Activated B cell treated with CpG ODN at 0.5 μM for 24 hours (primary cell): ENCODE results near the gene NLE1. TPM values are rescaled to one million over a fixed set of nuclear protein-coding genes. Genes with fewer than 3 reads are reported as not detected.
A peak's percentile ranks its signal among the peaks of the same experiment; 100 is the strongest.
"Not testable (repeated sequence)": the region's sequence is repeated elsewhere in the genome, so short reads cannot be mapped to it uniquely, and the experiment has no call there.

Source experiments
- ATAC-seq: fragments of 200-7000 bp; cut with Tn5 transposase; one replicate; pipeline ENCODE4 v1.10.0; 2021; ENCODE audit warnings: low read depth, mild to moderate bottlenecking, moderate library complexity
- CTCF ChIA-PET: fragments of 350-600 bp; sonication (Branson Sonifier 250); formaldehyde crosslinking; loops from one replicate; lab custom pipeline; 2021; ENCODE audit warnings: antibody characterized with exemption; lab: Charles Lee
- POLR2A ChIA-PET: fragments of 350-600 bp; sonication (Branson Sonifier 250); formaldehyde crosslinking; loops from one replicate; lab custom pipeline; 2021; ENCODE audit warnings: antibody characterized with exemption; lab: Charles Lee
- DNase-seq: peaks from one replicate; pipeline ENCODE4 v3.0.0; 2022
- H3K27ac Mint-ChIP-seq: one replicate; pipeline ENCODE4 v1.8.0; 2020; ENCODE audit warnings: mixed read lengths
- H3K27me3 Mint-ChIP-seq: one replicate; pipeline ENCODE4 v1.8.0; 2021; ENCODE audit warnings: mixed read lengths
- H3K36me3 Mint-ChIP-seq: one replicate; pipeline ENCODE4 v1.8.0; 2021; ENCODE audit warnings: low read depth, mixed read lengths
- H3K4me1 Mint-ChIP-seq: one replicate; pipeline ENCODE4 v1.8.0; 2021; ENCODE audit warnings: mixed read lengths
- H3K4me3 Mint-ChIP-seq: one replicate; pipeline ENCODE4 v1.8.0; 2020; ENCODE audit warnings: mild to moderate bottlenecking, mixed read lengths
- H3K9me3 Mint-ChIP-seq: one replicate; pipeline ENCODE4 v1.8.0; 2020; ENCODE audit warnings: mixed read lengths
- intact Hi-C: fragments of 100-400 bp; cut with micrococcal nuclease; formaldehyde crosslinking; loops from one replicate; pipeline ENCODE4 v1.15.1; 2024
- total RNA-seq: library from RNA; stranded (reverse); gene quantifications from 2 replicates; pipeline ENCODE4 v1.2.3, GENCODE V29; 2022
- TF ChIP-seq, protein P1 (sequence below): fragments of 200-600 bp; IDR thresholded peaks from one replicate; pipeline ENCODE4 v1.8.0; 2022; ENCODE audit warnings: antibody characterized with exemption, mild to moderate bottlenecking

Gene NLE1
- total RNA-seq, 1 donor from 2014 or later = 26.3 TPM

DNA sequence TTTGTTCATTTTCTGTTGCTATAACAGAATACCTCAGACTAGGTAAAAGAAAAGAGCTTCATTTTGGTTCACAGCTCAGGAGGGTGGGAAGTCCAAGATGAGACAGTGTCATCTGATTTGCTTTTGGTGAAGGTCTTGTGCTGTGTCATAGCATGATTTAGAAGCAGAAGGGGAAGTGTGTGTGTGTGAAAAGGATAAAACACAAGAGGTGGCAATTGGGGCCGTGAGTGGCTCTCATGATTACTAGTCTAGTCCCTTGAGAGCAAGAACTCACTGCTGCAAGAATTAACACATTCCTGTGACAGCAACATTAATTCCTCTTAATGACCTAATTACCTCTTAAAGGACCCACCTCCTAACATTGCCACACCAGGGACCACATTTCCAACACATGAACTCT is 43.7 kb upstream of the NLE1 start:
- peak; percentile 72 for ATAC-seq
- ChIA-PET POLR2A (no interaction called here), CTCF (no interaction called here)
- Mint-ChIP-seq H3K36me3 (no peaks in the 10 kb centered on the region), H3K9me3 (no peaks in the 10 kb centered on the region), H3K27ac (no peak overlapping the region), H3K4me1 (no peaks in the 10 kb centered on the region), H3K4me3 (no peak overlapping the region), H3K27me3 (peaks cover 19% of the 10 kb centered on the region)
- intact Hi-C loops = no loop called here
- TF ChIP-seq, protein P1, sequence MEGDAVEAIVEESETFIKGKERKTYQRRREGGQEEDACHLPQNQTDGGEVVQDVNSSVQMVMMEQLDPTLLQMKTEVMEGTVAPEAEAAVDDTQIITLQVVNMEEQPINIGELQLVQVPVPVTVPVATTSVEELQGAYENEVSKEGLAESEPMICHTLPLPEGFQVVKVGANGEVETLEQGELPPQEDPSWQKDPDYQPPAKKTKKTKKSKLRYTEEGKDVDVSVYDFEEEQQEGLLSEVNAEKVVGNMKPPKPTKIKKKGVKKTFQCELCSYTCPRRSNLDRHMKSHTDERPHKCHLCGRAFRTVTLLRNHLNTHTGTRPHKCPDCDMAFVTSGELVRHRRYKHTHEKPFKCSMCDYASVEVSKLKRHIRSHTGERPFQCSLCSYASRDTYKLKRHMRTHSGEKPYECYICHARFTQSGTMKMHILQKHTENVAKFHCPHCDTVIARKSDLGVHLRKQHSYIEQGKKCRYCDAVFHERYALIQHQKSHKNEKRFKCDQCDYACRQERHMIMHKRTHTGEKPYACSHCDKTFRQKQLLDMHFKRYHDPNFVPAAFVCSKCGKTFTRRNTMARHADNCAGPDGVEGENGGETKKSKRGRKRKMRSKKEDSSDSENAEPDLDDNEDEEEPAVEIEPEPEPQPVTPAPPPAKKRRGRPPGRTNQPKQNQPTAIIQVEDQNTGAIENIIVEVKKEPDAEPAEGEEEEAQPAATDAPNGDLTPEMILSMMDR = no peak
- no peak for DNase-seq

DNA sequence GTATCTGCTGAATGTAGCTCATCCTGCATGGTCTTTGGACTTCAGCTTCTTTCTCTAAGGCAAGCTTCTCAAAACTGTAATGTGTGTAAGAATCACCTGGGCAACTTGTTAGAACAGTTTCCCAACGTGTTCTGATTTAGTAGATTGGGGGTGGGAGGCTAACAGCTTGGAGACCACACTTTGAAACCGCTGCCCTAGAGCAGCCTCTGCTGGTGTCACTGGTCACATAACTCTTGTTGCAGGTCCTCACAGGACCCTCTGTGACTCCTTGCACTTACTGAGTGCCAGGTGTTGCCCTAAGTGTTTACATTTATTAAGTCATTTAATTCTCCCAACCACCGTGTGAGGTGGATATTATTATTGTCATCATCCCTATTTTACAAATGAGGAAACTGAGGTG is 42.2 kb upstream of the NLE1 start:
- no peak overlapping the region for H3K27ac Mint-ChIP-seq
- peaks cover 19% of the 10 kb centered on the region for H3K27me3 Mint-ChIP-seq
- POLR2A ChIA-PET = no interaction called here
- CTCF ChIA-PET = no interaction called here
- TF ChIP-seq, protein P1 = no peak
- DNase-seq (no peak), ATAC-seq (no peak)
- no peak overlapping the region for H3K4me3 Mint-ChIP-seq
- intact Hi-C loops = no loop called here
- H3K36me3 Mint-ChIP-seq = no peaks in the 10 kb centered on the region
- H3K9me3 Mint-ChIP-seq = no peaks in the 10 kb centered on the region
- H3K4me1 Mint-ChIP-seq = no peaks in the 10 kb centered on the region

DNA sequence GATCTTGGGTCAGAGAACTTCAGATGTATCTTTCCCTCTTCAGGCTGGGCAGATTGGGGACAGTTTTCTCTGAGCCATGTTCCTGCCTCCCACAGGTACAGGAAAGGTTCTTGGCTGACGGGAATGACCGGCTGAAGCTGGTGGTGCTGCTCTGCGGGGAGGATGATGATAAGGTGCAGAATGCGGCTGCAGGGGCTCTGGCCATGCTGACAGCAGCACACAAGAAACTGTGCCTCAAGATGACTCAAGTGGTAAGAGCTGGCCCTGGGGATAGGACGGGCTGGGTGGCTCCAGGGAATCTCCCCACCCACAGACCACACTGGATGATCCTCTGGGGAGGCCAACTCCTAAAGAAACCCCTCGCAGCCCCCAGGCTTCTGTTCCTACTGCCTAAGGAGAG is 41.2 kb upstream of the NLE1 start:
- no peaks in the 10 kb centered on the region for H3K4me1 Mint-ChIP-seq
- peaks cover 19% of the 10 kb centered on the region for H3K27me3 Mint-ChIP-seq
- no peak overlapping the region for H3K4me3 Mint-ChIP-seq
- no peaks in the 10 kb centered on the region for H3K36me3 Mint-ChIP-seq
- H3K9me3 Mint-ChIP-seq = no peaks in the 10 kb centered on the region
- TF ChIP-seq, protein P1 = no peak
- no peak for DNase-seq
- H3K27ac Mint-ChIP-seq = no peak overlapping the region
- ChIA-PET CTCF (no interaction called here), POLR2A (no interaction called here)
- no peak for ATAC-seq
- intact Hi-C loops = no loop called here

DNA sequence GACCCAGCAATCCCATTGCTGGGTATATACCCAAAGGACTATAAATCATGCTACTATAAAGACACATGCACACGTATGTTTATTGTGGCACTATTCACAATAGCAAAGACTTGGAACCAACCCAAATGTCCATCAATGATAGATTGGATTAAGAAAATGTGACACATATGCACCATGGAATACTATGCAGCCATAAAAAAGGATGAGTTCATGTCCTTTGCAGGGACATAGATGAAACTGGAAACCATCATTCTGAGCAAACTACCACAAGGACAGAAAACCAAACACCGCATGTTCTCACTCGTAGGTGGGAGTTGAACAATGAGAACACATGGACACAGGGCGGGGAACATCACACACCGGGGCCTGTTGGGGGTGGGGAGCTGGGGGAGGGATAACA is 37.3 kb upstream of the NLE1 start:
- H3K4me1 Mint-ChIP-seq, CTCF ChIA-PET, intact Hi-C loops, H3K4me3 Mint-ChIP-seq, H3K9me3 Mint-ChIP-seq, H3K36me3 Mint-ChIP-seq, DNase-seq, POLR2A ChIA-PET, H3K27ac Mint-ChIP-seq, ATAC-seq: not testable (repeated sequence)
- H3K27me3 Mint-ChIP-seq = peaks cover 12% of the 10 kb centered on the region

DNA sequence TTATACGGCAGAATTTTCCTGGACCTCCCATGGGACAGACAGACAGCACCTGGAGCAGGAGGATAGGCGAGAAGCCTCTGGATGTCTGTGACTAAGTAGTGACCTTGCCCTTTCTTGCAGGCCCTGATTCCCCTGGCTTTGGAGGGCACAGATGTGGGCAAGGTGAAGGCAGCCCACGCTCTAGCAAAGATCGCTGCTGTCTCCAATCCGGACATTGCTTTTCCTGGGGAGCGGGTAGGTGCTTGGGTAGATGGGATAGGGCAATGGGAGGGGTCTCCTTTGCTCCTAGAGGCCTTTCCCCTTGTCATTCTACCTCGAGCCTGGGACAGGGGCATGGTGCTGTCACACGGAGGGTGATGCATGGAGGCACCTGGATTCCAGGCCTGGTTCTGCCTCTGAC is 34.8 kb upstream of the NLE1 start:
- intact Hi-C loops = no loop called here
- no peak overlapping the region for H3K27ac Mint-ChIP-seq
- H3K4me3 Mint-ChIP-seq = no peak overlapping the region
- peaks cover 2% of the 10 kb centered on the region for H3K27me3 Mint-ChIP-seq
- DNase-seq = no peak
- ChIA-PET POLR2A (no interaction called here), CTCF (no interaction called here)
- H3K9me3 Mint-ChIP-seq = no peaks in the 10 kb centered on the region
- ATAC-seq = no peak
- TF ChIP-seq, protein P1 = no peak
- H3K36me3 Mint-ChIP-seq = no peaks in the 10 kb centered on the region
- H3K4me1 Mint-ChIP-seq = no peaks in the 10 kb centered on the region
